H9 (cell line): ENCODE data around the gene MYLK. TPM values are rescaled to one million over a fixed set of nuclear protein-coding genes. Genes with fewer than 3 reads are reported as not detected.

Experiments
- DNase-seq: peaks from one replicate; pipeline ENCODE4 v3.0.0-alpha.2; 2017
- H2AFZ ChIP-seq: one replicate; pipeline ENCODE4 v1.6.1; 2013; ENCODE audit warnings: mild to moderate bottlenecking, low read length, control low read depth, moderate library complexity
- H2AK5ac ChIP-seq: 2 replicates; pipeline ENCODE4 v1.6.1; 2013; ENCODE audit warnings: low read length, control low read depth, mixed read lengths; ENCODE audit not compliant: insufficient read length
- H2BK120ac ChIP-seq: one replicate; pipeline ENCODE4 v1.6.1; 2013; ENCODE audit warnings: low read depth, mild to moderate bottlenecking, low read length, control low read depth, inconsistent platforms; ENCODE audit not compliant: poor library complexity, severe bottlenecking
- H2BK12ac ChIP-seq: 2 replicates; pipeline ENCODE4 v1.6.1; 2013; ENCODE audit warnings: low read length, control low read depth, mixed read lengths, low read depth; ENCODE audit not compliant: insufficient read length
- H2BK15ac ChIP-seq: 2 replicates; pipeline ENCODE4 v1.6.1; 2013; ENCODE audit warnings: low read depth, low read length, control low read depth
- H2BK20ac ChIP-seq: one replicate; pipeline ENCODE4 v1.6.1; 2013; ENCODE audit warnings: low read depth, mild to moderate bottlenecking, low read length, control low read depth, inconsistent platforms; ENCODE audit not compliant: poor library complexity, severe bottlenecking
- H2BK5ac ChIP-seq: 2 replicates; pipeline ENCODE4 v1.6.1; 2013; ENCODE audit warnings: low read length, control low read depth, mixed read lengths; ENCODE audit not compliant: insufficient read length
- H3K14ac ChIP-seq: 2 replicates; pipeline ENCODE4 v1.6.1; 2013; ENCODE audit warnings: low read length, control low read depth; ENCODE audit not compliant: insufficient read depth
- H3K18ac ChIP-seq: 2 replicates; pipeline ENCODE4 v1.6.1; 2013; ENCODE audit warnings: low read depth, mild to moderate bottlenecking, mixed read lengths, low read length, control low read depth; ENCODE audit not compliant: insufficient read length
- H3K23ac ChIP-seq: 2 replicates; pipeline ENCODE4 v1.6.1; 2013; ENCODE audit warnings: low read length, control low read depth, mixed read lengths, low read depth; ENCODE audit not compliant: insufficient read length
- H3K23me2 ChIP-seq: 2 replicates; pipeline ENCODE4 v1.6.1; 2013; ENCODE audit warnings: low read depth, mild to moderate bottlenecking, mixed read lengths, low read length, control low read depth; ENCODE audit not compliant: insufficient read length, poor library complexity, severe bottlenecking
- H3K27ac ChIP-seq: 2 replicates; pipeline ENCODE4 v1.5.1; 2013; ENCODE audit warnings: low read length, control low read depth, mixed read lengths, low read depth; ENCODE audit not compliant: insufficient read length
- H3K27me3 ChIP-seq: 2 replicates; pipeline ENCODE4 v1.6.1; 2013; ENCODE audit warnings: low read length, control low read depth, inconsistent platforms; ENCODE audit not compliant: insufficient read depth
- H3K4ac ChIP-seq: 2 replicates; pipeline ENCODE4 v1.6.1; 2013; ENCODE audit warnings: low read depth, mild to moderate bottlenecking, control low read depth, inconsistent platforms, low read length, moderate library complexity
- H3K4me1 ChIP-seq: 2 replicates; pipeline ENCODE4 v1.6.1; 2013; ENCODE audit warnings: low read length, control low read depth, inconsistent platforms; ENCODE audit not compliant: insufficient read depth
- H3K4me2 ChIP-seq: 2 replicates; pipeline ENCODE4 v1.6.1; 2013; ENCODE audit warnings: low read length, control low read depth, mixed read lengths; ENCODE audit not compliant: insufficient read length, insufficient read depth
- H3K56ac ChIP-seq: 2 replicates; pipeline ENCODE4 v1.6.1; 2013; ENCODE audit warnings: low read depth, mild to moderate bottlenecking, mixed read lengths, low read length, control low read depth; ENCODE audit not compliant: insufficient read length
- H3K79me1 ChIP-seq: 2 replicates; pipeline ENCODE4 v1.6.1; 2013; ENCODE audit warnings: low read depth, mild to moderate bottlenecking, moderate library complexity, low read length, control low read depth, inconsistent platforms; ENCODE audit not compliant: insufficient read depth, poor library complexity, severe bottlenecking
- H3K79me2 ChIP-seq: 2 replicates; pipeline ENCODE4 v1.6.1; 2013; ENCODE audit warnings: low read length, control low read depth, inconsistent platforms; ENCODE audit not compliant: insufficient read depth
- H3K9ac ChIP-seq: 2 replicates; pipeline ENCODE4 v1.6.1; 2013; ENCODE audit warnings: low read length, control low read depth, mixed read lengths; ENCODE audit not compliant: insufficient read length; ENCODE audit errors: extremely low read depth
- H3K9me3 ChIP-seq: one replicate; pipeline ENCODE4 v1.6.1; 2013; ENCODE audit warnings: low read depth, low read length, inconsistent platforms; ENCODE audit not compliant: control insufficient read depth
- H3T11ph ChIP-seq: one replicate; pipeline ENCODE4 v1.6.1; 2013; ENCODE audit warnings: mild to moderate bottlenecking, low read length, control low read depth, inconsistent platforms
- H4K20me1 ChIP-seq: one replicate; pipeline ENCODE4 v1.6.1; 2013; ENCODE audit not compliant: control insufficient read depth, insufficient read length, insufficient read depth
- H4K5ac ChIP-seq: 2 replicates; pipeline ENCODE4 v1.6.1; 2013; ENCODE audit warnings: low read depth, mild to moderate bottlenecking, mixed read lengths, low read length, control low read depth; ENCODE audit not compliant: insufficient read length
- H4K8ac ChIP-seq: replicated peaks from 2 replicates; pipeline ENCODE4 v1.6.1; 2013; ENCODE audit warnings: low read length, control low read depth, mixed read lengths, low read depth; ENCODE audit not compliant: insufficient read length
- H4K91ac ChIP-seq: 2 replicates; pipeline ENCODE4 v1.6.1; 2013; ENCODE audit warnings: low read depth, mild to moderate bottlenecking, moderate library complexity, mixed read lengths, low read length, control low read depth; ENCODE audit not compliant: insufficient read length
- H3K27ac Mint-ChIP-seq, 3 experiments: 2 replicates in 2 of 3; 3 replicates in 1 of 3; pipeline ENCODE4 v1.8.0; 2020 to 2021; ENCODE audit warnings: mixed read lengths in 3 of 3, mild to moderate bottlenecking in 1 of 3, moderate library complexity in 1 of 3
- H3K27me3 Mint-ChIP-seq: 2 replicates; pipeline ENCODE4 v1.8.0; 2021; ENCODE audit warnings: low read depth, mild to moderate bottlenecking, moderate library complexity, mixed read lengths
- H3K36me3 Mint-ChIP-seq, 3 experiments: 2 replicates in 2 of 3; 3 replicates in 1 of 3; pipeline ENCODE4 v1.8.0; 2020 to 2021; ENCODE audit warnings: low read depth in 3 of 3, mixed read lengths in 3 of 3; ENCODE audit not compliant: insufficient read depth in 1 of 3
- H3K4me1 Mint-ChIP-seq, 2 experiments: 2 replicates each; pipeline ENCODE4 v1.8.0; 2020; ENCODE audit warnings: mixed read lengths in 2 of 2
- H3K4me3 Mint-ChIP-seq, 2 experiments: 2 replicates in 1 of 2; 3 replicates in 1 of 2; pipeline ENCODE4 v1.8.0; 2020 to 2021; ENCODE audit warnings: mild to moderate bottlenecking in 2 of 2, mixed read lengths in 2 of 2, moderate library complexity in 1 of 2
- H3K9me3 Mint-ChIP-seq, 2 experiments: 2 replicates in 1 of 2; 3 replicates in 1 of 2; pipeline ENCODE4 v1.8.0; 2020; ENCODE audit warnings: mild to moderate bottlenecking in 2 of 2, mixed read lengths in 2 of 2, moderate library complexity in 1 of 2
- WGBS: extraction: QIAGEN DNeasy Blood & Tissue Kit; methylation state at CpG from one replicate; pipeline ENCODE4 v1.1.7; 2013; ENCODE audit warnings: missing lambda C conversion rate, low lambda C conversion rate, mixed read lengths; ENCODE audit not compliant: insufficient read length; ENCODE audit errors: extremely low coverage; 5-methylcytosine and 5-hydroxymethylcytosine counted together
- total RNA-seq: library from RNA; stranded (reverse); gene quantifications from 2 replicates; pipeline ENCODE4 v1.2.1, GENCODE V29; 2021
- TF ChIP-seq, protein P1 (sequence below): fragments of 200-600 bp; sonication (generic); conservative IDR thresholded peaks from 3 replicates; pipeline ENCODE4 v1.8.0; 2021; ENCODE audit warnings: antibody characterized with exemption, mild to moderate bottlenecking

Gene MYLK
- total RNA-seq, 1 experiment from 2014 or later = 10.1 TPM

DNA sequence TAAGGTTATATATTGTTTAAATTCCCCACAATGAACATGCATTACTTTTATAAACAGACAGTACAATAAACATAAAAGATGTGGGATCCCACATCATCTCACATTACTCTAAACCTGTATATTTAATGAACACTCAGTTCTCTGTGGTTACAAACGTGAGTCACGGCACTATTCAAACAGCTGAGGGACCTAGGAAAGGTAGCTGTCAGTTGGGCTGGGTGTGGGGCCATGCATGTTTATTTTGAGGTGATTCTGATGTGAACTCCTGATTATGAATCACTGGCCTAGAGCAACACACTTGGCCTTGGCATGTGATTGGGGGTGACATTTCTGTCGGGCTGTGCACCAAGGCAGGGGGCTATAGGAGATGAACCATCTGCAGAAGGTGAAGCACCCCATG is 151.7 kb downstream of the MYLK start:
- Histone ChIP-seq H3K56ac (no peak overlapping the region), H2BK15ac (no peak overlapping the region), H4K20me1 (no peaks in the 10 kb centered on the region), H3K79me1 (no peaks in the 10 kb centered on the region), H3K27me3 (no peaks in the 10 kb centered on the region), H2BK120ac (no peak overlapping the region), H2BK5ac (no peak overlapping the region), H3K4me1 (no peaks in the 10 kb centered on the region), H2AFZ (no peak overlapping the region), H3K27ac (no peak overlapping the region), H4K8ac (no peak overlapping the region), H3K23ac (no peak overlapping the region), H4K5ac (no peak overlapping the region), H2BK12ac (no peak overlapping the region), H3T11ph (no peak overlapping the region), H3K4ac (no peak overlapping the region), H3K79me2 (no peaks in the 10 kb centered on the region), H4K91ac (no peak overlapping the region), H2BK20ac (no peak overlapping the region), H3K9me3 (no peaks in the 10 kb centered on the region), H3K4me2 (no peak overlapping the region), H3K14ac (no peak overlapping the region), H2AK5ac (no peak overlapping the region), H3K9ac (no peak overlapping the region), H3K23me2 (no peaks in the 10 kb centered on the region), H3K18ac (no peak overlapping the region)
- Mint-ChIP-seq H3K4me1 (no peaks in the 10 kb centered on the region), H3K36me3 (peaks cover 3 to 12% (median 9%) of the 10 kb centered on the region in 3 experiments; a peak in 6 of 7 replicates), H3K4me3 (no peak overlapping the region), H3K9me3 (no peaks in the 10 kb centered on the region), H3K27ac (no peak overlapping the region), H3K27me3 (no peaks in the 10 kb centered on the region; the same call in 1 of the 2 replicates)
- no peak for DNase-seq
- no CpG with 5 or more reads among the region's 3 CpGs for WGBS
- TF ChIP-seq, protein P1, sequence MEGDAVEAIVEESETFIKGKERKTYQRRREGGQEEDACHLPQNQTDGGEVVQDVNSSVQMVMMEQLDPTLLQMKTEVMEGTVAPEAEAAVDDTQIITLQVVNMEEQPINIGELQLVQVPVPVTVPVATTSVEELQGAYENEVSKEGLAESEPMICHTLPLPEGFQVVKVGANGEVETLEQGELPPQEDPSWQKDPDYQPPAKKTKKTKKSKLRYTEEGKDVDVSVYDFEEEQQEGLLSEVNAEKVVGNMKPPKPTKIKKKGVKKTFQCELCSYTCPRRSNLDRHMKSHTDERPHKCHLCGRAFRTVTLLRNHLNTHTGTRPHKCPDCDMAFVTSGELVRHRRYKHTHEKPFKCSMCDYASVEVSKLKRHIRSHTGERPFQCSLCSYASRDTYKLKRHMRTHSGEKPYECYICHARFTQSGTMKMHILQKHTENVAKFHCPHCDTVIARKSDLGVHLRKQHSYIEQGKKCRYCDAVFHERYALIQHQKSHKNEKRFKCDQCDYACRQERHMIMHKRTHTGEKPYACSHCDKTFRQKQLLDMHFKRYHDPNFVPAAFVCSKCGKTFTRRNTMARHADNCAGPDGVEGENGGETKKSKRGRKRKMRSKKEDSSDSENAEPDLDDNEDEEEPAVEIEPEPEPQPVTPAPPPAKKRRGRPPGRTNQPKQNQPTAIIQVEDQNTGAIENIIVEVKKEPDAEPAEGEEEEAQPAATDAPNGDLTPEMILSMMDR = no peak
